ENCODE results near the gene LIG1.
"Not testable (repeated sequence)": the region's sequence is repeated elsewhere in the genome, so short reads cannot be mapped to it uniquely, and the experiment has no call there.

LIG1 gene

DNA sequence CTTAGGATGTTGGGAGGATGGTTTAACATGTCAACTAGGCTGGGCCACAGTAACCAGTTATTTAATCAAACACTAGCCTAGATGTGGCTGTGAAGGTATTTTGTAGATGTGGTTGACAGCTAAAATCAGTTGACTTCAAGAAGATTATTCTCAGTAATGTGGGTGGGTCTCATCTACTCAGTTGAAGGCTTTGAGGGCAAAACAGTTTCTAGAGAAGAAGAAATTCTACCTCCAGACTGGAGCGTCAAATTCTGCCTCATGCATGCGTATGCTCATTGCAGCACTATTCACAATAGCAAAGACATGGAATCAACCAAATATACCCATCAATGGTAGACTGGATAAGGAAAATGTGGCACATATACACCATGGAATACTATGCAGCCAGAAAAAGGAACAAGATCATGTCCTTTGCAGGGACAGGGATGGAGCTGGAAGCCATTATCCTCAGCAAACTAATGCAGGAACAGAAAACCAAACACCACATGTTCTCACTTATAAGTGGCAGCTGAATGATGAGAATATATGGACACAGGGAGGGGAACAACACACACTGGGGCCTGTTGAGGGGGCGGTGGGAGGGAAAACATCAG lies 99.9 kb downstream of the LIG1 start:
- DNase-seq (ENCODE audit: low spot score): not testable (repeated sequence)

DNA sequence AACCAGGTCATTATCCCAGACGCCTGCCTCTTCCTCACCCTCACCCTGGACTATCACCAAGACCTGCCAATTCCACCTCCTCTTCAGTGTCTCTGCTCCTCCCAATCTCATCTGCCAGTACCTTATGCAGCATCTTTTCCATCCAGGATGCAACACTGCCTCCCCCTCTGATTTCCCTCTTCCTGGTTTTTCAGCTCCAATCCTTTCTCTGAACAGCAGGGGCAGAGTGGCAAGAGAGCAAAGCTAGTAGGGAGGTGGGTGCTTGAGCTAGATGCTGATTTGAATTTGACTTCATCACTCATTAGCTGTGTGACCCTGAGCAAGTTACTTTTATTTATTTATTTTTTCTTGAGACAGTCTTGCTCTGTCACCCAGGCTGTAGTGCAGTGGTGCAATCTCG lies 100.7 kb downstream of the LIG1 start:
- no peak for DNase-seq (ENCODE audit: low spot score)

All from left forelimb (tissue), 1 donor.